IMR-90 (cell line): ENCODE data around the gene MTERF1. TPM values are rescaled to one million over a fixed set of nuclear protein-coding genes. Genes with fewer than 3 reads are reported as not detected.

Experiments
- ATAC-seq: fragments of 200-7000 bp; cut with Tn5 transposase; 2 replicates; pipeline ENCODE4 v1.9.1; 2020; ENCODE audit warnings: low read depth, mild to moderate bottlenecking, moderate library complexity
- BruUV-seq: library from RNA; stranded (reverse); fragments of 400-500 nt; replicated peaks from 2 replicates; lab custom pipeline; 2021; lab: Mats Ljungman, UMichigan
- CTCF ChIA-PET: fragments of 300-600 bp; formaldehyde crosslinking; extraction: SDS; loops from one replicate; lab custom pipeline; 2021; ENCODE audit warnings: antibody characterized with exemption; lab: Yijun Ruan, JAX
- POLR2A ChIA-PET: fragments of 300-600 bp; sonication (Branson Sonifier 250); formaldehyde crosslinking; loops from one replicate; lab custom pipeline; 2022; ENCODE audit warnings: antibody characterized with exemption; ENCODE audit not compliant: unreplicated experiment; lab: Charles Lee
- DNase-seq: peaks from one replicate; pipeline ENCODE4 v3.0.0; 2013
- H2AFZ ChIP-seq: replicated peaks from 2 replicates; pipeline ENCODE3; 2013; ENCODE audit warnings: low read length, mild to moderate bottlenecking; ENCODE audit not compliant: poor library complexity
- H2AK5ac ChIP-seq: 2 replicates; pipeline ENCODE4 v1.6.1; 2013; ENCODE audit warnings: low read depth, low read length, inconsistent platforms
- H2AK9ac ChIP-seq: replicated peaks from 2 replicates; pipeline ENCODE3; 2013; ENCODE audit warnings: mild to moderate bottlenecking, low read depth, low read length, moderate library complexity; ENCODE audit not compliant: poor library complexity
- H2BK120ac ChIP-seq: 2 replicates; pipeline ENCODE4 v1.6.1; 2013; ENCODE audit warnings: low read depth, low read length, inconsistent platforms
- H2BK15ac ChIP-seq: 3 replicates; pipeline ENCODE4 v1.6.1; 2013; ENCODE audit warnings: low read depth, low read length, inconsistent platforms
- H2BK20ac ChIP-seq: 2 replicates; pipeline ENCODE4 v1.6.1; 2013; ENCODE audit warnings: low read depth, mild to moderate bottlenecking, inconsistent platforms, low read length, moderate library complexity
- H2BK5ac ChIP-seq: 2 replicates; pipeline ENCODE4 v1.6.1; 2013; ENCODE audit warnings: mild to moderate bottlenecking, low read depth, low read length, inconsistent platforms; ENCODE audit not compliant: poor library complexity, severe bottlenecking
- H3K14ac ChIP-seq: replicated peaks from 2 replicates; pipeline ENCODE4 v1.6.1; 2013; ENCODE audit warnings: low read depth, low read length, inconsistent platforms
- H3K18ac ChIP-seq: 2 replicates; pipeline ENCODE4 v1.6.1; 2013; ENCODE audit warnings: low read depth, low read length, control low read depth
- H3K23ac ChIP-seq: 2 replicates; pipeline ENCODE4 v1.6.1; 2013; ENCODE audit warnings: low read depth, low read length, inconsistent platforms
- H3K27ac ChIP-seq: 2 replicates; pipeline ENCODE4 v1.5.1; 2013; ENCODE audit warnings: mild to moderate bottlenecking, control low read depth, low read length; ENCODE audit not compliant: insufficient read depth
- H3K27me3 ChIP-seq: 2 replicates; pipeline ENCODE4 v1.6.1; 2013; ENCODE audit warnings: low read length; ENCODE audit not compliant: control insufficient read depth, insufficient read depth
- H3K36me3 ChIP-seq: 2 replicates; pipeline ENCODE4 v1.6.1; 2013; ENCODE audit warnings: low read length, mixed read lengths; ENCODE audit not compliant: control insufficient read depth, insufficient read depth
- H3K4ac ChIP-seq: 2 replicates; pipeline ENCODE4 v1.6.1; 2013; ENCODE audit warnings: low read depth, low read length, inconsistent platforms
- H3K4me1 ChIP-seq: 2 replicates; pipeline ENCODE4 v1.6.1; 2013; ENCODE audit warnings: low read length, mixed read lengths; ENCODE audit not compliant: control insufficient read depth, insufficient read depth
- H3K4me2 ChIP-seq: 2 replicates; pipeline ENCODE4 v1.6.1; 2013; ENCODE audit warnings: low read depth, mild to moderate bottlenecking, control low read depth, low read length, moderate library complexity
- H3K4me3 ChIP-seq: 2 replicates; pipeline ENCODE4 v1.5.1; 2013; ENCODE audit warnings: low read depth, mild to moderate bottlenecking, control low read depth, low read length, moderate library complexity; ENCODE audit not compliant: insufficient read depth
- H3K56ac ChIP-seq: 2 replicates; pipeline ENCODE4 v1.6.1; 2013; ENCODE audit warnings: low read length, inconsistent platforms; ENCODE audit not compliant: insufficient read depth; ENCODE audit errors: extremely low read depth
- H3K79me1 ChIP-seq, 2 experiments: 2 replicates each; pipeline ENCODE4 v1.6.1; 2013; ENCODE audit warnings: low read length in 2 of 2, inconsistent platforms in 1 of 2, low read depth in 1 of 2
- H3K9ac ChIP-seq: 2 replicates; pipeline ENCODE4 v1.6.1; 2013; ENCODE audit warnings: low read depth, low read length, control low read depth
- H3K9me1 ChIP-seq: 2 replicates; pipeline ENCODE4 v1.6.1; 2013; ENCODE audit warnings: low read length, inconsistent platforms; ENCODE audit not compliant: insufficient read depth
- H3K9me3 ChIP-seq: 2 replicates; pipeline ENCODE4 v1.6.1; 2013; ENCODE audit warnings: low read length; ENCODE audit not compliant: control insufficient read depth, insufficient read depth
- H4K20me1 ChIP-seq: 2 replicates; pipeline ENCODE4 v1.6.1; 2013; ENCODE audit warnings: low read length, inconsistent platforms; ENCODE audit not compliant: insufficient read depth
- H4K5ac ChIP-seq: 2 replicates; pipeline ENCODE4 v1.6.1; 2013; ENCODE audit warnings: mild to moderate bottlenecking, low read depth, low read length, control low read depth
- H4K8ac ChIP-seq, 2 experiments: 2 replicates each; pipeline ENCODE4 v1.6.1; 2013; ENCODE audit warnings: low read depth in 2 of 2, low read length in 2 of 2, control low read depth in 1 of 2, inconsistent platforms in 1 of 2
- H4K91ac ChIP-seq: 2 replicates; pipeline ENCODE4 v1.6.1; 2013; ENCODE audit warnings: low read depth, low read length, inconsistent platforms; ENCODE audit not compliant: insufficient read depth
- BHLHE40 ChIP-seq: fragments of 150-350 bp; IDR thresholded peaks from 2 replicates; pipeline ENCODE4 v1.6.1; 2016; ENCODE audit warnings: mild to moderate bottlenecking, low read depth, low read length
- CEBPB ChIP-seq: IDR thresholded peaks from 2 replicates; pipeline ENCODE4 v1.6.1; 2012; ENCODE audit warnings: low read depth, low read length, improper control_type of control experiment
- CHD1 ChIP-seq: IDR thresholded peaks from 2 replicates; pipeline ENCODE4 v1.6.1; 2012; ENCODE audit warnings: low read depth, low read length, improper control_type of control experiment
- FOS ChIP-seq: fragments of 150-350 bp; IDR thresholded peaks from 2 replicates; pipeline ENCODE4 v1.6.1; 2016; ENCODE audit warnings: low read depth, low read length
- MAFK ChIP-seq: IDR thresholded peaks from 2 replicates; pipeline ENCODE4 v1.6.1; 2012; ENCODE audit warnings: low read depth, low read length, improper control_type of control experiment
- MAZ ChIP-seq: IDR thresholded peaks from 2 replicates; pipeline ENCODE4 v1.6.1; 2012; ENCODE audit warnings: low read depth, mild to moderate bottlenecking, low read length, improper control_type of control experiment, moderate library complexity, borderline replicate concordance
- MXI1 ChIP-seq: IDR thresholded peaks from 2 replicates; pipeline ENCODE4 v1.6.1; 2012; ENCODE audit warnings: low read depth, mild to moderate bottlenecking, low read length, moderate library complexity, borderline replicate concordance
- NFE2L2 ChIP-seq: fragments of 150-350 bp; IDR thresholded peaks from 2 replicates; pipeline ENCODE4 v1.6.1; 2016; ENCODE audit warnings: low read depth, mild to moderate bottlenecking, low read length
- POLR2A ChIP-seq: IDR thresholded peaks from 2 replicates; pipeline ENCODE4 v1.6.1; 2012; ENCODE audit warnings: mild to moderate bottlenecking, low read depth, low read length
- RAD21 ChIP-seq: IDR thresholded peaks from 2 replicates; pipeline ENCODE4 v1.6.1; 2012; ENCODE audit warnings: low read length, improper control_type of control experiment
- RCOR1 ChIP-seq: IDR thresholded peaks from 2 replicates; pipeline ENCODE4 v1.6.1; 2012; ENCODE audit warnings: mild to moderate bottlenecking, low read length, improper control_type of control experiment; ENCODE audit not compliant: insufficient replicate concordance
- SMC3 ChIP-seq: fragments of 150-350 bp; IDR thresholded peaks from 2 replicates; pipeline ENCODE4 v1.6.1; 2016; ENCODE audit warnings: low read depth, mild to moderate bottlenecking, antibody characterized with exemption, low read length, moderate library complexity
- WGBS, 2 experiments: methylation state at CpG; one replicate each; pipeline versions ENCODE4 v1.1.5 to v1.1.7; 2013; ENCODE audit warnings: missing lambda C conversion rate in 2 of 2; ENCODE audit not compliant: insufficient read length in 1 of 2; ENCODE audit errors: extremely low coverage in 2 of 2; 5-methylcytosine and 5-hydroxymethylcytosine counted together
- dilution Hi-C: fragments of 300-500 bp; cut with HindIII; formaldehyde crosslinking; loops from one replicate; pipeline ENCODE4 v1.14.3; 2018; ENCODE audit warnings: low sequenced_read_pairs; ENCODE audit not compliant: unreplicated experiment
- in situ Hi-C: fragments of 300-500 bp; cut with MboI; formaldehyde crosslinking; loops from 3 replicates; pipeline ENCODE4 v1.14.3; 2019; ENCODE audit warnings: low sequenced_read_pairs, inconsistent platforms, mixed read lengths
- intact Hi-C: fragments of 100-400 bp; cut with micrococcal nuclease; formaldehyde crosslinking; loops from 2 replicates; pipeline ENCODE4 v1.10.0; 2022
- polyA plus RNA-seq, 3 experiments: library from polyadenylated mRNA; depleted of rRNA; stranded (reverse); fragments of >200 nt; gene quantifications; 2 replicates each; pipeline ENCODE4 v1.2.3, GENCODE V29; 2012; ENCODE audit warnings: low replicate concordance in 1 of 3
- total RNA-seq: library from RNA; depleted of rRNA; stranded (reverse); fragments of >200 nt; gene quantifications from 2 replicates; pipeline ENCODE4 v1.2.3, GENCODE V29; 2012
- TF ChIP-seq, protein P1 (sequence below): fragments of 150-350 bp; IDR thresholded peaks from 2 replicates; pipeline ENCODE4 v1.6.1; 2016; ENCODE audit warnings: low read depth, mild to moderate bottlenecking, low read length, moderate library complexity, borderline replicate concordance
- TF ChIP-seq, protein P2 (sequence below): conservative IDR thresholded peaks from 2 replicates; pipeline ENCODE4 v1.5.1; 2012; ENCODE audit warnings: mild to moderate bottlenecking, low read depth, low read length, improper control_type of control experiment

MTERF1 gene
- total and polyA plus RNA-seq, 2 of the 4 experiments (the other 2 are of a cell fraction): 7.0 to 7.3 TPM

DNA sequence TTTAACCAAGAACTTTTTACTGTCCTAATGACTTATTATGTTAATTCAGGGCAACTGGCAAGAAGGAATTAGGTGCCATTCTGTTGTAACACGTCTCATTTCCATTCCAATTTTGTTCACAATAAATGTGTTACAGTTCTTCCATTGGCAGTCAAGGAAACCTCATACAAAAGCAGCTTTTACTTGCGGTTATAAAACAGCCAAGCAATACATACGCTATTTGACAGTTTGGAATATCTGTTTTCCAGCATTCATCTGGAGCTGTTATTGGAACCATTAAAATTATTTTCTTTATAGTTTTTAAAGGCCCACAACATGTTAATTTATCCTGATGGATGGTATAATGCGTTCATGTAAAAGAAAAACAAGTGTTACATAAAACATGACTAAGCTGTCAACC lies 33.3 kb downstream of the MTERF1 start:
- no peaks in the 10 kb centered on the region for H4K20me1 ChIP-seq
- no peak overlapping the region for H4K5ac ChIP-seq
- BruUV-seq: no TSS peak
- CTCF ChIA-PET: no interaction called here
- H2BK20ac ChIP-seq: no peak overlapping the region
- no peak overlapping the region for H2AK5ac ChIP-seq
- no peak overlapping the region for H3K9ac ChIP-seq
- in situ Hi-C loops (no loop called here), intact Hi-C loops (no loop called here), dilution Hi-C loops (no loop called here)
- H3K36me3 ChIP-seq: no peaks in the 10 kb centered on the region
- peaks cover 3% of the 10 kb centered on the region; the same call in 1 of the 2 replicates for H3K4me1 ChIP-seq
- no peaks in the 10 kb centered on the region for H3K27me3 ChIP-seq
- H3K14ac ChIP-seq: no peak overlapping the region
- POLR2A ChIA-PET: interaction anchor here (0.6 kb wide), 1 partner anchor 836 kb away, joined by 3 read pairs; no protein-coding TSS in a partner anchor
- TF ChIP-seq RCOR1: no peak
- no peak for TF ChIP-seq BHLHE40
- TF ChIP-seq SMC3: no peak
- TF ChIP-seq CHD1: no peak
- no peak for TF ChIP-seq CEBPB
- no peak for TF ChIP-seq FOS
- TF ChIP-seq RAD21: no peak
- TF ChIP-seq MAFK: no peak
- no peak for TF ChIP-seq POLR2A
- no peak for TF ChIP-seq MXI1
- TF ChIP-seq, protein P1, sequence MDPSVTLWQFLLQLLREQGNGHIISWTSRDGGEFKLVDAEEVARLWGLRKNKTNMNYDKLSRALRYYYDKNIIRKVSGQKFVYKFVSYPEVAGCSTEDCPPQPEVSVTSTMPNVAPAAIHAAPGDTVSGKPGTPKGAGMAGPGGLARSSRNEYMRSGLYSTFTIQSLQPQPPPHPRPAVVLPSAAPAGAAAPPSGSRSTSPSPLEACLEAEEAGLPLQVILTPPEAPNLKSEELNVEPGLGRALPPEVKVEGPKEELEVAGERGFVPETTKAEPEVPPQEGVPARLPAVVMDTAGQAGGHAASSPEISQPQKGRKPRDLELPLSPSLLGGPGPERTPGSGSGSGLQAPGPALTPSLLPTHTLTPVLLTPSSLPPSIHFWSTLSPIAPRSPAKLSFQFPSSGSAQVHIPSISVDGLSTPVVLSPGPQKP: no peak
- TF ChIP-seq, protein P2, sequence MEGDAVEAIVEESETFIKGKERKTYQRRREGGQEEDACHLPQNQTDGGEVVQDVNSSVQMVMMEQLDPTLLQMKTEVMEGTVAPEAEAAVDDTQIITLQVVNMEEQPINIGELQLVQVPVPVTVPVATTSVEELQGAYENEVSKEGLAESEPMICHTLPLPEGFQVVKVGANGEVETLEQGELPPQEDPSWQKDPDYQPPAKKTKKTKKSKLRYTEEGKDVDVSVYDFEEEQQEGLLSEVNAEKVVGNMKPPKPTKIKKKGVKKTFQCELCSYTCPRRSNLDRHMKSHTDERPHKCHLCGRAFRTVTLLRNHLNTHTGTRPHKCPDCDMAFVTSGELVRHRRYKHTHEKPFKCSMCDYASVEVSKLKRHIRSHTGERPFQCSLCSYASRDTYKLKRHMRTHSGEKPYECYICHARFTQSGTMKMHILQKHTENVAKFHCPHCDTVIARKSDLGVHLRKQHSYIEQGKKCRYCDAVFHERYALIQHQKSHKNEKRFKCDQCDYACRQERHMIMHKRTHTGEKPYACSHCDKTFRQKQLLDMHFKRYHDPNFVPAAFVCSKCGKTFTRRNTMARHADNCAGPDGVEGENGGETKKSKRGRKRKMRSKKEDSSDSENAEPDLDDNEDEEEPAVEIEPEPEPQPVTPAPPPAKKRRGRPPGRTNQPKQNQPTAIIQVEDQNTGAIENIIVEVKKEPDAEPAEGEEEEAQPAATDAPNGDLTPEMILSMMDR: no peak
- TF ChIP-seq MAZ: no peak
- TF ChIP-seq NFE2L2: no peak
- no peak overlapping the region for H3K23ac ChIP-seq
- H3K9me3 ChIP-seq: no peaks in the 10 kb centered on the region
- H2BK120ac ChIP-seq: no peak overlapping the region
- H4K91ac ChIP-seq: no peak overlapping the region
- H4K8ac ChIP-seq: no peak overlapping the region
- H3K9me1 ChIP-seq: no peaks in the 10 kb centered on the region; the same call in 1 of the 2 replicates
- WGBS, 2 experiments: no CpG with 5 or more reads among the region's 4 CpGs
- H2BK15ac ChIP-seq: no peak overlapping the region
- no peak overlapping the region for H3K4me2 ChIP-seq
- no peak overlapping the region for H2BK5ac ChIP-seq
- no peak overlapping the region for H3K4me3 ChIP-seq
- H3K18ac ChIP-seq: no peak overlapping the region
- H3K79me1 ChIP-seq: peaks cover 1 to 5% of the 10 kb centered on the region in 2 experiments; a peak in 3 of 4 replicates
- no peak overlapping the region for H2AFZ ChIP-seq
- no peak overlapping the region for H2AK9ac ChIP-seq
- H3K4ac ChIP-seq: no peak overlapping the region
- no peak overlapping the region for H3K27ac ChIP-seq
- H3K56ac ChIP-seq: no peak overlapping the region
- no peak for DNase-seq
- ATAC-seq: no peak
